GM19193 (cell line): ENCODE measurements around the gene ZCCHC8.

Experiments
- POLR2A ChIP-seq: IDR thresholded peaks from 4 replicates; pipeline ENCODE4 v1.6.1; 2011; ENCODE audit not compliant: insufficient read depth, insufficient read length; ENCODE audit errors: extremely low read depth

Gene ZCCHC8

DNA sequence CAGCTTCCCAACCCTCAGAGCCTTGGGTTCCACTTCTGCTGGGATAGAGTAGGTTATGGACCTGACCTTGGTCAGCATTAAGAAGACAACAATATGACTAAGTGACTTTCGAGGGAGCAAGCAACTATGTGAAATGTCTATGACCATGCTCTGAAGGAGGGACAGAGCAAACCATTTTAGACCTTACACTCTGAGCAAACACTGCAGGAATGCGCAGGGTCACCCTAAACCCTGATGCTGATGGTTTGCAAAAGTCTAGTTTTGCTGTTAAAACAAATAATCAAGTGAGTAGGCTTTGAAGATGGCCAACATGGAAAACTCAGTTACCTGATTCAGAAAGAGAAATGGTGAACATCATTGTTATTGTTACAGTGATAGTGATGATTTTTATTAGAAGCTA lies 8.7 kb downstream of the ZCCHC8 start:
- no peak for TF ChIP-seq POLR2A

DNA sequence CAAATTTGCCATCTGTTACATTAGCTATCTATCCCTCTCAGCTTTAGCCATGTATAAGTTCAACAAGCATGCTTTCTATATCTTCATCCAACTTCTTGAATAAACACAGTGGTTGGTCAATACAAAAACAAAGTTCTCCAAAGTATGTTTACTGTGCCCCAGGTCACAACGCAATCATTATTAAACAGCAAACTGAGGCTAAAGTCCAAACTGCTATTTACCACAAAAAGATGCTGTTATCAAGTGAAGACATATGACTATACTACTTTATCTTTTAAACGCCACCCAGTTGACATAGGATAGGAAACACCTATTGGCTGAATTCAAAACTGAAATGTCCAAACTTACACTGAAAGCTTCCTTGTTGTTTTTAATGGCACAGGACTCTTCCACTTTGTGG lies 11.7 kb downstream of the ZCCHC8 start:
- no peak for TF ChIP-seq POLR2A

DNA sequence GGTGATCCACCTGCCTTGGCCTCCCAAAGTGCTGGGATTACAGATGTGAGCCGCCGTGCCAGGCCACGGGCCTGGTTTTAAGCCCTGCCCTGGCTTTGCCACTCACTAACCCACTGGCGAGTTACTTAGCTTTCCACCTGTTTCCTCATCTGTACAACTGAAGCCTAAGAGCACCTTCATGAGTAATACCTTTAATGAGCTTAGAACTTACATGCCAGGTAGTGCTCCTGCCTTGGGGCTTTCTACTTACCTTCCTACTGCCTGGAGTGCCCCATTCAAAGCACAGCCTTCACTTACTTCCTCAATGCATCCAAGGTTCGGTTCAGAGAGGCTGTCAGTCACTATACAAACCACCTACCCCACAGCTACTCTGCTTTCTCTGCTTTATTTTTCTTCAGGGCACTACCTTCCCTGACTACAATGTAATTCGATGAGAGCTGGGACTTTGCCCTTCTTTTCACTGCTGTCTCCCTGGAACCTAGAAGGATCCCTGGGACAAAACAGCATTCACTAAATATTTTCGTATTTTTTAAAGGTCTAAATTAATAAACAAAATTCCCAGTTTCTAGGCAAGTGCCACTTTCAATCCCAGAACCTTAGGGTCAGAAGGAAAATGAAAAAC lies 13.8 kb downstream of the ZCCHC8 start:
- TF ChIP-seq POLR2A: no peak

DNA sequence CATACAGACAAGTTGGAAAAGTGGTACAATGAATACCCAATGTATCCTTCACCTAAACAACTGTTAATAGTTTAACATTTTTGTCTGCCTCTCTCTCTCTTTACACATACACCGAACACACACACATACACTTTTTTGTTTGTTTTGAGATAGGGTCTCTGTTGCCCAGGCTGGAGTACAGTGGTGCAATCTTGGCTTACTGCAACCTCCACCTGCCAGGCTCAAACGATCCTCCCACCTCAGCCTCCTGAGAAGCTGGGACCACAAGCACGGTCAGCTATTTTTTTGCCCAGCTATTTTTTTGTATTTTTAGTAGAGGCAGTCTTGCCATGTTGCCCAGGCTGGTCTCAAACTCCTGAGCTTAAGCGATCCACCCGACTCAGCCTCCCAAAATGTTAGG lies 16.8 kb downstream of the ZCCHC8 start:
- no peak for TF ChIP-seq POLR2A

DNA sequence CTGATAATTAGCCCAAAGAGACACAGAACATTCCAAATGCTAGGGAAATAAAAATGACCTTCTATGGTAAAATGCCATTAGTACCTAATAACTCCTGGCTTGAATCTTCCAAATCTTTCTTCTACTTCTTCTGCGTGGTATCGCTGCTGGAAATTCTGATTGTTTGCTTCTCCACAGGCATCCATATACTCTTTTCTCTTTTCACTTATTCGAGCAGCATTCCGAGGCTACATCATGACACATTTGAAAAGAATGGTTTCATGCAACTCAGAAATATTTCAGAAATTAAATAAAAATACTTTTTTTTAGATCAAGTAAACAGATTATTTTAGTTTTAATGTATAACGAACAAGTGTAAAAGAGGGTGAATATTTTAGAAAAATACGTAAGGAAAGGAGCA lies 18.9 kb downstream of the ZCCHC8 start:
- TF ChIP-seq POLR2A: no peak

DNA sequence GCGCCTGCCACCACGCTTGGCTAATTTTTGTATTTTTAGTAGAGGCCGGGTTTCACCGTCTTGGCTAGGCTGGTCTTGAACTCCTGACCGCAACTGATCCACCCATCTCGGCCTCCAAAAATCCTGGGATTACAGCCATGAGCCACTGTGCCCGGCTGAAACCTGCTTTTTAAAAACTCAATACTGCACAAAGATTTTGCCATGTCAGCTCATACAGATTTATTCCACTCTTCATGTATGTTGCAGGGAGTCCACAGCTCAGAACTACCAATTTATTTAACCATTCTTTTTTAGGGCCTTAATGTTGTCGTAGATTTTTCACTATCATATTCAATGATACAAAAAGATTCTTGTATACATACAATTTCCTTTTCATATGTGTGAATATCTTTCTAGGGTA lies 20.0 kb downstream of the ZCCHC8 start:
- TF ChIP-seq POLR2A: no peak

DNA sequence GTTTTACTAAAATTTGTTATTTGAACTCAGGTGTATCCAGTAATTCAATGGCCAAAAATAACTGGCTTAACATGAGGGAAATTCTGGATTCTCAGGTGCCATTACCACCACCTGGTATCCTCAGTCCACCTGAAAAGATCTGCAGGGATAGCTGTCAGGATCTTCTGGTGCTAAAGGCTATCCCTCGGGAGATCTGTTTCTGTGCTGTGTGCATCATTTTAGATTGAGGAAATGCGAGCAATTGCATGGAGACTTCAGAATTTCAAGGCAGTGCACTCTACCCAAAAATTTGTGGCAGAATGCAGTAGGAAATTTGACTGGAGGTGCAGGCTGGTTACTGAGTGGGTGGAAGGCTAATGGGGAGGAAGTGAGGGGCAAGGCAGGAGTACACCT lies 26.4 kb downstream of the ZCCHC8 start:
- TF ChIP-seq POLR2A: no peak

DNA sequence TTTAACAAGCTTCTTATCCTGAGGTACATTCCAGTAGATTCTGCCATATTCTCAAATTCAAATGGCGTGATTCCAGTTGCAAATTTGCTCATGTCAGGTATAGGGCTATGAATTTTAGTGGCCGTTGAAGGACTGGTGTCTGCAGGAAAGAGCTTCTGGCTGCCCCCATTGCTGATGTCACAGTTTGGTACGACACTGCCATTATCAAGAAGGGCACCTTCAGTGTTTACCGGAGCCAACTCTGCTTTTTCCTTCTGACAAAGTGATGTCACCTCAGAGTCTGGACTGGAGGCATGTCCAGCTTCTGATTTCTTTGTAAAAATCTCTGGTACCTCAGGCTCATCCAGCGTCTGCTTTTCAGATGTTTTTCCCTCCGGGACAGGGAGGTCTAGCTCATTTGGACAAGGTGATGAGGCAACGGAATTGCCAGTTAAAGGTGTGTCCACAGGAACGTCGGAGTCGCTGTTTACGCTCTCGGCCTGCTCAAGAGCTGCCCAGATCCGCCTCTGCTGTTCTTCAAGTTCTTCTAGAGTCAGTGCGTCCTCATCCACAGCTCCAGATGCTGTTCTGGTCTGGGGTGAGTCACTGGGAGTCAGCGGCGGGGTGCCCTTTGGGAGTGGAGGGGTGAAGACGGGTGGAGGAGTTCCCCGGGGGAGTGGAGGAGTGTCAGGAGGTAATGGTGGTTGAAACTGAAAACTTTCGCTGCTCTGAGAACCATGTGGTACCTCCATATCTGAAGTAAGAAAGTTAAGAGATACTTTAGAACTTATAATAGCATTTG lies 27.0 kb downstream of the ZCCHC8 start:
- TF ChIP-seq POLR2A: no peak

DNA sequence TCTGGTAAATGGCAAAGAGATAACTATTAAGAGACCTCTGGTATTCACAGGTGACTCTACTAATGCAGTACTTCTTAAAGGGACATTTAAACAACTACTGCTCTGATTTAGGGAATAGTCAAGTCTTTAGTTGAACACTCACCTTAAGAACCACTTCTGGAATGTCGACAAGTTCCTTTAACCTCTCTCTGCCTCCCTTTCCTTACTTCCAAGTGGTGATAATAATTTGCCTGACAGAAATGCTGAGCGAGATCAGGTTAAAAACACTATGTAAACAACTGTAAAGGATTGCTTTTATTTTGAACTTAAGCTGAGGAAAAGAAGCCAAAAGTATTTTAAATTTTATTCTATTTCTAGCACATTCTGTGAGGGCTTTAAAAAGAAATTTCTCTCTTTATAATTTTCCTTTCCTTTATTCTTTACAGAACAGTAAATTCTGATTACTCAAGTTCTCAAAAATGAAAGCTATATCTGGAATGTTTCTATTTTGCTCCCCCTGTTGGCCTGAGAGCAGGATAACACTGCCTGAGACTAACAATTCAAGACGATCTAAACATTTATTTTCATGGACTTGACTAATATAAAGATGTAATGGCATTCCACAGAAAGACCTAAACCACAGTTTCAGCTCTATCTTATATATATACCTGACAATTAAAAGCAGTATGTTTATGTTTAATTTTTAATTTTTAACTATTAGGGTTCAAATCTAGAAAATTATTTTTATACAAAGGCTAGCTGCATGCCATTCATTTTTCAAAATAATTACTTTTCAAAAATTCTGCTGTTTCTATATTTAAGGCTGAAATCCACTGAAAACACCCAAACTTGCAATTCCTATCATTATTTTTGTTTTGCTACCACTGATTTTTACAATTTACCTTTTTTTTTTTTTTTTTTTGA lies 29.2 kb downstream of the ZCCHC8 start:
- TF ChIP-seq POLR2A: no peak

DNA sequence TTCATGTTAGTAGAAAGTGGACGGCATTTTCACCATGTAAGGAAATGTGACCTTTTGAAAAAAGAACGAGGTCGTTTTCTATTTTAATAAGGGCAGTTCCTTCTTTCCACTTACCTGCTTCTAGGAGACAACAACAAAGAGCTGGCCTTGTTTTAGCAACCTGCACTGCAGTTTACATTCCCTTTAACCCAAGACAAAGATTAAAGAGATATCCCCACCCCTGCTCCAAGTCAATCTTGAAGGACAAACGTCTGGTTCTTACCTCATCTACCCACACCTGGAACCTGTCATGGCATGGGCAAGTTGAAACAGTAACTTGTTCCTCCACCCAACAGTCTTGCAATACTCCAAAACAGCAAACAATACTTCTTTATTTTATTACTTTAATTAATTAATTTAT lies 32.7 kb downstream of the ZCCHC8 start:
- TF ChIP-seq POLR2A: no peak

DNA sequence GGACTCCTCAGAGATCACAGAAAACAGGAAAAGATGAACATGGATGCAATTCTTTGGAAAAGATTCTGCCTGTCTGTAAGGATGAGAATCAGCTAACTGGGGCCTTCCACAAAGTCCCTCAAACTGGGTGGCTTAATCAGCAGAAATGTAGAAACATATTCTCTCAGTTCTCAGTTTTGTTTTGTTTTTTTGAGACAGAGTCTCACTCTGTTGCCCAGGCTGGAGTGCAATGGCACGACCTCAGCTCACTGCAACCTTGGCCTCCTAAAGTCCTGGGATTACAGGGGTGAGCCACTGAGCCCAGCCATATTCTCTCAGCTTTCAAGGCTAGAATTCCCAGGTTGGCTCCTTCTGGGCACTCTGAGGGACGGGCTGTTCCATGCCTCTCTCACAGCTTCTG lies 40.1 kb downstream of the ZCCHC8 start:
- no peak for TF ChIP-seq POLR2A

DNA sequence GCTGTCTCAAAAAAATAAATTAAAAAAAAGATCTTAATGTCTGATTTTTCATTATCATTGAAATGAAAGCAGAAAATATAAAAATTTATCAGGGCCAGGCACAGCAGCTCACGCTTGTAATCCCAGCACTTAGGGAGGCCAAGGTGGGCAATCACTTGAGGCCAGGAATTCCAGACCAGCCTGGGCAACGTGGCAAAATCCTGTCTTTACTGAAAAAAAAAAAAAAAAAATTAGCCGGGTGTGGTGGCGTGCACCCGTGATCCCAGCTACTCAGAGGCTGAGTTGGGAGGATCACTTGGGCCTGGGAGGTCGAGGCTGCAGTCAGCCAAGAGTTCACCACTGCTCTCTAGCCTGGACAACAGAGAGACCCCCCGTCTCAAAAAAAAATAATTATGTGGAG lies 40.7 kb downstream of the ZCCHC8 start:
- no peak for TF ChIP-seq POLR2A

DNA sequence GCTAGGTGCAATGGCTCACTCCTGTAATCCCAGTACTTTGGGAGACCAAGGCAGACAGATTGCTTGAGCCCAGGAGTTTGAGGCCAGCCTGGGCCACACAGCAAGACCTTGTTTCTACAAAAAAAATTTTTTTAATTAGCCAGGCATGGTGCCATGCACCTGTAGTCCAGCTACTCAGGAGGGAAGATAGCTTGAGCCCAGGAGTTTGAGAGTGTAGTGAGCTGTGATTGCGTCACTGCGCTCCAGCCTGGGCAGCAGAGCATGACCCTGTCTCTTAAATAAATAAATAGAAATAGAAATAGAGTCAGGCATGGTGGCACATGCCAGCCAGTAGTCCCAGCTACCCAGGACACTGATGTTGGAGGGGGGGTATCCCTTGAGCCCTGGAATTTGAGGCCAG lies 41.5 kb downstream of the ZCCHC8 start:
- TF ChIP-seq POLR2A: no peak

DNA sequence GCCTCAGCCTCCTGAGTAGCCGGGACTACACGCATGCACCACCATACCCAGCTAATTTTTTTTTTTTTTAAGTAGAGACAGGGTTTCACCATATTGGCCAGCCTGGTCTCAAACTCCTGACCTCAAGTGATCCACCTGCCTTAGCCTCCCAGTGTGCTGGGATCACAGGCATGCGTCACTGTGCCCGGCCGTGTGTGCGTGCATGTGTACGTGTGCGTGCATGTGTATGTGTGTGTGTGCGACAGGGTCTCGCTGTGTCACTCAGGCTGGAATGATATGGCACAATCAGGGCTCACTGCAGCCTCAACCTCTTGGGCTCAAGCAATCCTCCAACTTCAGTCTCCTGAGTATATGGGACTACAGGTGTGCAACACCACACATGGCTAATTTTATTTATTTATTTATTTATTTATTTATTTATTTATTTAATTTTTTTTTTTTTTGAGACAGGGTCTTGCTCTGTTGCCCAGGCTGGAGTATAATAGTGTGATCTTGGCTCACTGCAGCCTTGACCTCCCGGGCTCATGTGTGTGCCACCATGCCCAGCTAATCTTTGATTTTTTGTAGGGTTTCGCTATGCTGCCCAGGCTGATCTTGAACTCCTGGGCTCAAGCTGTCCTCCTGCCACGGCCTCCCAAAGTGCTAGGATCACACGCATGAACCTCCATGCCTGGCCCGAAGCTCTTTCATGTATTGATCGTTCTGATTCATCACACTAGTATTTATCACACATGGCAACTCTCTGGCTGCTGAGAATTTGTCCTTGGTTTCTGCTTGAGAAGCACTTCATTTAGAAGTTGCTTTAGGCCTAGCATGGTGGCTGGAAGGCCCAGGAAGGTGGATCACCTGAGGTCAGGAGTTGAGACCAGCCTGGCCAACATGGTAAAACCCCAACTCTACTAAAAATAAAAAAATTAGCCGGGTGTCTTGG lies 42.4 kb downstream of the ZCCHC8 start:
- no peak for TF ChIP-seq POLR2A
